Measurements from ENCODE around the gene AK4. TPM values are rescaled to one million over a fixed set of nuclear protein-coding genes. Genes with fewer than 3 reads are reported as not detected.
A peak's percentile ranks its signal among the peaks of the same experiment; 100 is the strongest.

The AK4 gene
- total RNA-seq, 1 donor from 2014 or later, result 52.9 TPM

- TF ChIP-seq CTCF (IDR thresholded peaks at IDR 0.05; ENCODE audit: insufficient read depth, low read length, severe bottlenecking), result no peak
- H3K36me3 ChIP-seq (ENCODE audit: control insufficient read depth, insufficient read depth, low read length), result no peaks in the 10 kb centered on the region
- H3K4me3 ChIP-seq (ENCODE audit: low read depth, low read length), result no peak overlapping the region
- H3K27me3 ChIP-seq (ENCODE audit: control insufficient read depth, insufficient read depth, low read length), result no peaks in the 10 kb centered on the region
- FAIRE-seq, result no peak
- no peak for DNase-seq (ENCODE audit: low read depth)
These were observed 28.6 kb downstream of the AK4 start for GRCh38 chr1:65176591-65176990.

DNA sequence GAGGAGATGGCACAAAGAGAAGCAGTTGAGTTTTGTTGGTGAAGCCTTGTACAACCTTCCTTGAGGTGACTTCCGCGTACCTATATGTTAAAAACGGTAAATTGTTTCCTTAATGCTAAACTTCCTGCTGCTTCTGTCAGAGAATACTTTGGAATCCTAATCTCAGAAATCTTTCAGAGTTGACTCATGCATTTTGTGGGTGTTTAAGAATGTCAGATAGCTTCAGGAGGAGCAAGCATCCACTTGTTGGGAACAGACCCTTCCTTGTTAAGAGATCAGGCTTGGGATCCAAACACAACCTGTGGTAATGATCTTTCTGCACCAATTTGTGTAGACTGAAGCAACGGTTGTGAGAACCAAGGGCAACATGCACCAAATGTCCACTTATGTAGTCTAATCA, 29.5 kb downstream of the AK4 start:
- Histone ChIP-seq H3K27me3 (ENCODE audit: control insufficient read depth, insufficient read depth, low read length) (no peaks in the 10 kb centered on the region), H3K4me3 (ENCODE audit: low read depth, low read length) (no peak overlapping the region), H3K36me3 (ENCODE audit: control insufficient read depth, insufficient read depth, low read length) (no peaks in the 10 kb centered on the region)
- TF ChIP-seq CTCF (IDR thresholded peaks at IDR 0.05; ENCODE audit: insufficient read depth, low read length, severe bottlenecking), result no peak
- FAIRE-seq (peak; percentile 60), DNase-seq (ENCODE audit: low read depth) (peak; percentile 96)

GRCh38 chr1:65178235-65178634, 30.2 kb downstream of the AK4 start:
- DNase-seq (ENCODE audit: low read depth), result no peak
- no peaks in the 10 kb centered on the region for H3K36me3 ChIP-seq (ENCODE audit: control insufficient read depth, insufficient read depth, low read length)
- no peaks in the 10 kb centered on the region for H3K27me3 ChIP-seq (ENCODE audit: control insufficient read depth, insufficient read depth, low read length)
- TF ChIP-seq CTCF (IDR thresholded peaks at IDR 0.05; ENCODE audit: insufficient read depth, low read length, severe bottlenecking), result no peak
- no peak for FAIRE-seq
- H3K4me3 ChIP-seq (ENCODE audit: low read depth, low read length), result no peak overlapping the region

DNA sequence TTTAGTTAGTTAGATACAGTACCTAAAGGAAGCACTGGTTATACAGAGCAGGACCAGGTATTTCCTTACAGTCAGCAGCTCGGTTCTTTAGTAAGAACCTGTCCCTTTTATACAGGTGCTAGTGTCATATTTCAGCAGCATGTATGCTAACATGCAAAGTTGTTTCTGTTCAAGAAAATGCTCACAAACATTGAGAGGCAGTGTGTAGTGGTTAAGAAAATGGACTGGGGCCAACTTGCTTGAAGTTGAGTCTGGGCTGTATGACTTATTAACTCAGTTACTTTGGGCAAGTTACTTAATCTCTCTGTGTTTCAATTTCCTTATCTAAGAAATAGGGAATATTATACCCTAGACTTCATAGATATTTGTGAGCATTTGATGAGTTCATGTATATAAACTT, 31.1 kb downstream of the AK4 start:
- TF ChIP-seq CTCF (IDR thresholded peaks at IDR 0.05; ENCODE audit: insufficient read depth, low read length, severe bottlenecking), result no peak
- FAIRE-seq, result no peak

GRCh38 chr1:65180977-65181376, 33.0 kb downstream of the AK4 start:
- Histone ChIP-seq H3K27me3 (ENCODE audit: control insufficient read depth, insufficient read depth, low read length) (no peaks in the 10 kb centered on the region), H3K4me3 (ENCODE audit: low read depth, low read length) (no peak overlapping the region), H3K36me3 (ENCODE audit: control insufficient read depth, insufficient read depth, low read length) (no peaks in the 10 kb centered on the region)
- no peak for TF ChIP-seq CTCF (IDR thresholded peaks at IDR 0.05; ENCODE audit: insufficient read depth, low read length, severe bottlenecking)
- DNase-seq (ENCODE audit: low read depth) (no peak), FAIRE-seq (no peak)

More for the DNA sequence above, 31.1 kb downstream of the AK4 start:
- Histone ChIP-seq H3K36me3 (ENCODE audit: control insufficient read depth, insufficient read depth, low read length) (no peaks in the 10 kb centered on the region), H3K4me3 (ENCODE audit: low read depth, low read length) (no peak overlapping the region), H3K27me3 (ENCODE audit: control insufficient read depth, insufficient read depth, low read length) (no peaks in the 10 kb centered on the region)
- DNase-seq (ENCODE audit: low read depth), result peak; percentile 44

- DNase-seq (ENCODE audit: low read depth), result no peak
- no peaks in the 10 kb centered on the region for H3K27me3 ChIP-seq (ENCODE audit: control insufficient read depth, insufficient read depth, low read length)
- TF ChIP-seq CTCF (IDR thresholded peaks at IDR 0.05; ENCODE audit: insufficient read depth, low read length, severe bottlenecking), result no peak
- FAIRE-seq, result no peak
- H3K36me3 ChIP-seq (ENCODE audit: control insufficient read depth, insufficient read depth, low read length), result no peaks in the 10 kb centered on the region
- no peak overlapping the region for H3K4me3 ChIP-seq (ENCODE audit: low read depth, low read length)
These were observed 34.8 kb downstream of the AK4 start for GRCh38 chr1:65182658-65183268.

Data from bronchial epithelial cell (primary cell).